ENCODE data around the gene SAMD7.

Gene SAMD7

GRCh38 chr3:169966428-169966950 is 55.1 kb downstream of the SAMD7 start, which contains the start of gene SEC62 (continued):
- TF ChIP-seq ZNF148 (tag by site-specific recombination; IDR thresholded peaks at IDR 0.05; ENCODE audit: borderline replicate concordance) = no peak
- TF ChIP-seq ZNF560 (tag by site-specific recombination; IDR thresholded peaks at IDR 0.05; ENCODE audit: borderline replicate concordance) = no peak
- TF ChIP-seq ZNF580 (tag by site-specific recombination; IDR thresholded peaks at IDR 0.05) = no peak
- TF ChIP-seq, protein P1, sequence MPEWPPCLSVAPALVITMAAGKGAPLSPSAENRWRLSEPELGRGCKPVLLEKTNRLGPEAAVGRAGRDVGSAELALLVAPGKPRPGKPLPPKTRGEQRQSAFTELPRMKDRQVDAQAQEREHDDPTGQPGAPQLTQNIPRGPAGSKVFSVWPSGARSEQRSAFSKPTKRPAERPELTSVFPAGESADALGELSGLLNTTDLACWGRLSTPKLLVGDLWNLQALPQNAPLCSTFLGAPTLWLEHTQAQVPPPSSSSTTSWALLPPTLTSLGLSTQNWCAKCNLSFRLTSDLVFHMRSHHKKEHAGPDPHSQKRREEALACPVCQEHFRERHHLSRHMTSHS (tag by site-specific recombination; IDR thresholded peaks at IDR 0.05) = no peak
- TF ChIP-seq ZNF658 (tag by site-specific recombination; IDR thresholded peaks at IDR 0.05) = no peak
- TF ChIP-seq ZBTB20 (tag by site-specific recombination; IDR thresholded peaks at IDR 0.05) = peak; percentile 93
- TF ChIP-seq, protein P2, sequence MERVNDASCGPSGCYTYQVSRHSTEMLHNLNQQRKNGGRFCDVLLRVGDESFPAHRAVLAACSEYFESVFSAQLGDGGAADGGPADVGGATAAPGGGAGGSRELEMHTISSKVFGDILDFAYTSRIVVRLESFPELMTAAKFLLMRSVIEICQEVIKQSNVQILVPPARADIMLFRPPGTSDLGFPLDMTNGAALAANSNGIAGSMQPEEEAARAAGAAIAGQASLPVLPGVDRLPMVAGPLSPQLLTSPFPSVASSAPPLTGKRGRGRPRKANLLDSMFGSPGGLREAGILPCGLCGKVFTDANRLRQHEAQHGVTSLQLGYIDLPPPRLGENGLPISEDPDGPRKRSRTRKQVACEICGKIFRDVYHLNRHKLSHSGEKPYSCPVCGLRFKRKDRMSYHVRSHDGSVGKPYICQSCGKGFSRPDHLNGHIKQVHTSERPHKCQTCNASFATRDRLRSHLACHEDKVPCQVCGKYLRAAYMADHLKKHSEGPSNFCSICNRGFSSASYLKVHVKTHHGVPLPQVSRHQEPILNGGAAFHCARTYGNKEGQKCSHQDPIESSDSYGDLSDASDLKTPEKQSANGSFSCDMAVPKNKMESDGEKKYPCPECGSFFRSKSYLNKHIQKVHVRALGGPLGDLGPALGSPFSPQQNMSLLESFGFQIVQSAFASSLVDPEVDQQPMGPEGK (tag by site-specific recombination; IDR thresholded peaks at IDR 0.05) = peak; percentile 87
- peak; percentile 39; the same call in 1 of the 2 replicates for TF ChIP-seq ZBTB7A (tag by site-specific recombination; IDR thresholded peaks at IDR 0.05; ENCODE audit: low read depth)
- TF ChIP-seq GLIS1 (tag by site-specific recombination; IDR thresholded peaks at IDR 0.05) = peak; percentile 51
- TF ChIP-seq, protein P3, sequence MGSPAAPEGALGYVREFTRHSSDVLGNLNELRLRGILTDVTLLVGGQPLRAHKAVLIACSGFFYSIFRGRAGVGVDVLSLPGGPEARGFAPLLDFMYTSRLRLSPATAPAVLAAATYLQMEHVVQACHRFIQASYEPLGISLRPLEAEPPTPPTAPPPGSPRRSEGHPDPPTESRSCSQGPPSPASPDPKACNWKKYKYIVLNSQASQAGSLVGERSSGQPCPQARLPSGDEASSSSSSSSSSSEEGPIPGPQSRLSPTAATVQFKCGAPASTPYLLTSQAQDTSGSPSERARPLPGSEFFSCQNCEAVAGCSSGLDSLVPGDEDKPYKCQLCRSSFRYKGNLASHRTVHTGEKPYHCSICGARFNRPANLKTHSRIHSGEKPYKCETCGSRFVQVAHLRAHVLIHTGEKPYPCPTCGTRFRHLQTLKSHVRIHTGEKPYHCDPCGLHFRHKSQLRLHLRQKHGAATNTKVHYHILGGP (tag by site-specific recombination; IDR thresholded peaks at IDR 0.05) = no peak
- TF ChIP-seq ZFP69B (tag by site-specific recombination; IDR thresholded peaks at IDR 0.05) = peak; percentile 60; the same call in 1 of the 2 replicates
- TF ChIP-seq ZNF302 (tag by site-specific recombination; IDR thresholded peaks at IDR 0.05; ENCODE audit: low read depth) = no peak
- no peak for TF ChIP-seq ZNF621 (tag by site-specific recombination; IDR thresholded peaks at IDR 0.05)
- TF ChIP-seq, protein P4, sequence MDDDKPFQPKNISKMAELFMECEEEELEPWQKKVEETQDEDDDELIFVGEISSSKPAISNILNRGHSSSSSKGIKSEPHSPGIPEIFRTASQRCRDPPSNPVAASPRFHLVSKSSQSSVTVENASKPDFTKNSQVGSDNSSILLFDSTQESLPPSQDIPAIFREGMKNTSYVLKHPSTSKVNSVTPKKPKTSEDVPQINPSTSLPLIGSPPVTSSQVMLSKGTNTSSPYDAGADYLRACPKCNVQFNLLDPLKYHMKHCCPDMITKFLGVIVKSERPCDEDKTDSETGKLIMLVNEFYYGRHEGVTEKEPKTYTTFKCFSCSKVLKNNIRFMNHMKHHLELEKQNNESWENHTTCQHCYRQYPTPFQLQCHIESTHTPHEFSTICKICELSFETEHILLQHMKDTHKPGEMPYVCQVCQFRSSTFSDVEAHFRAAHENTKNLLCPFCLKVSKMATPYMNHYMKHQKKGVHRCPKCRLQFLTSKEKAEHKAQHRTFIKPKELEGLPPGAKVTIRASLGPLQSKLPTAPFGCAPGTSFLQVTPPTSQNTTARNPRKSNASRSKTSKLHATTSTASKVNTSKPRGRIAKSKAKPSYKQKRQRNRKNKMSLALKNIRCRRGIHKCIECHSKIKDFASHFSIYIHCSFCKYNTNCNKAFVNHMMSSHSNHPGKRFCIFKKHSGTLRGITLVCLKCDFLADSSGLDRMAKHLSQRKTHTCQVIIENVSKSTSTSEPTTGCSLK (tag by site-specific recombination; IDR thresholded peaks at IDR 0.05) = no peak
- no peak for TF ChIP-seq ZNF544 (tag by site-specific recombination; IDR thresholded peaks at IDR 0.05)
- TF ChIP-seq, protein P5, sequence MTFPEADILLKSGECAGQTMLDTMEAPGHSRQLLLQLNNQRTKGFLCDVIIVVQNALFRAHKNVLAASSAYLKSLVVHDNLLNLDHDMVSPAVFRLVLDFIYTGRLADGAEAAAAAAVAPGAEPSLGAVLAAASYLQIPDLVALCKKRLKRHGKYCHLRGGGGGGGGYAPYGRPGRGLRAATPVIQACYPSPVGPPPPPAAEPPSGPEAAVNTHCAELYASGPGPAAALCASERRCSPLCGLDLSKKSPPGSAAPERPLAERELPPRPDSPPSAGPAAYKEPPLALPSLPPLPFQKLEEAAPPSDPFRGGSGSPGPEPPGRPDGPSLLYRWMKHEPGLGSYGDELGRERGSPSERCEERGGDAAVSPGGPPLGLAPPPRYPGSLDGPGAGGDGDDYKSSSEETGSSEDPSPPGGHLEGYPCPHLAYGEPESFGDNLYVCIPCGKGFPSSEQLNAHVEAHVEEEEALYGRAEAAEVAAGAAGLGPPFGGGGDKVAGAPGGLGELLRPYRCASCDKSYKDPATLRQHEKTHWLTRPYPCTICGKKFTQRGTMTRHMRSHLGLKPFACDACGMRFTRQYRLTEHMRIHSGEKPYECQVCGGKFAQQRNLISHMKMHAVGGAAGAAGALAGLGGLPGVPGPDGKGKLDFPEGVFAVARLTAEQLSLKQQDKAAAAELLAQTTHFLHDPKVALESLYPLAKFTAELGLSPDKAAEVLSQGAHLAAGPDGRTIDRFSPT (tag by site-specific recombination; IDR thresholded peaks at IDR 0.05) = peak; percentile 78; the same call in 1 of the 2 replicates
- TF ChIP-seq ZNF10 (tag by site-specific recombination; IDR thresholded peaks at IDR 0.05) = no peak
- TF ChIP-seq ZBTB11 (tag by site-specific recombination; conservative IDR thresholded peaks at IDR 0.05; ENCODE audit: low read depth) = no peak; the same call in 1 of the 2 replicates
- no peak for TF ChIP-seq ZNF121 (tag by site-specific recombination; IDR thresholded peaks at IDR 0.05)
- TF ChIP-seq ZNF366 (tag by site-specific recombination; conservative IDR thresholded peaks at IDR 0.05) = peak; percentile 81
- TF ChIP-seq, protein P6, sequence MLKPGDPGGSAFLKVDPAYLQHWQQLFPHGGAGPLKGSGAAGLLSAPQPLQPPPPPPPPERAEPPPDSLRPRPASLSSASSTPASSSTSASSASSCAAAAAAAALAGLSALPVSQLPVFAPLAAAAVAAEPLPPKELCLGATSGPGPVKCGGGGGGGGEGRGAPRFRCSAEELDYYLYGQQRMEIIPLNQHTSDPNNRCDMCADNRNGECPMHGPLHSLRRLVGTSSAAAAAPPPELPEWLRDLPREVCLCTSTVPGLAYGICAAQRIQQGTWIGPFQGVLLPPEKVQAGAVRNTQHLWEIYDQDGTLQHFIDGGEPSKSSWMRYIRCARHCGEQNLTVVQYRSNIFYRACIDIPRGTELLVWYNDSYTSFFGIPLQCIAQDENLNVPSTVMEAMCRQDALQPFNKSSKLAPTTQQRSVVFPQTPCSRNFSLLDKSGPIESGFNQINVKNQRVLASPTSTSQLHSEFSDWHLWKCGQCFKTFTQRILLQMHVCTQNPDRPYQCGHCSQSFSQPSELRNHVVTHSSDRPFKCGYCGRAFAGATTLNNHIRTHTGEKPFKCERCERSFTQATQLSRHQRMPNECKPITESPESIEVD (tag by site-specific recombination; IDR thresholded peaks at IDR 0.05) = no peak
- TF ChIP-seq ZNF837 (tag by site-specific recombination; IDR thresholded peaks at IDR 0.05) = no peak

Measured in HEK293 (cell line).